Stomach smooth muscle (tissue), 2 donors: Measurements from ENCODE around the gene CLEC16A.
"Not testable (repeated sequence)": the region's sequence is repeated elsewhere in the genome, so short reads cannot be mapped to it uniquely, and the experiment has no call there.

Experiments used
- H3K27ac ChIP-seq: one replicate; pipeline ENCODE4 v1.7.0; 2013; ENCODE audit warnings: mild to moderate bottlenecking, low read length, inconsistent platforms
- H3K27me3 ChIP-seq, 2 donors: one replicate each; pipeline ENCODE4 v1.7.0; 2013; ENCODE audit warnings: low read length in 2 of 2; ENCODE audit not compliant: insufficient read depth in 2 of 2, control insufficient read depth in 1 of 2
- H3K36me3 ChIP-seq, 2 donors: one replicate each; pipeline ENCODE4 v1.7.0; 2013; ENCODE audit warnings: low read length in 2 of 2; ENCODE audit not compliant: control insufficient read depth in 2 of 2, insufficient read depth in 2 of 2
- H3K4me1 ChIP-seq: one replicate; pipeline ENCODE4 v1.7.0; 2013; ENCODE audit warnings: low read length; ENCODE audit not compliant: control insufficient read depth, insufficient read depth
- H3K4me3 ChIP-seq, 2 donors: one replicate each; pipeline ENCODE4 v1.7.0; 2013; ENCODE audit warnings: low read length in 2 of 2
- H3K9ac ChIP-seq, 2 donors: one replicate each; pipeline ENCODE4 v1.7.0; 2013; ENCODE audit warnings: low read length in 2 of 2, mild to moderate bottlenecking in 1 of 2
- H3K9me3 ChIP-seq, 2 donors: one replicate each; pipeline ENCODE4 v1.7.0; 2013; ENCODE audit warnings: low read length in 2 of 2; ENCODE audit not compliant: control insufficient read depth in 2 of 2
- donor health status: healthy.
- donor health status: Pancreatic carcinoma.

The CLEC16A gene

DNA sequence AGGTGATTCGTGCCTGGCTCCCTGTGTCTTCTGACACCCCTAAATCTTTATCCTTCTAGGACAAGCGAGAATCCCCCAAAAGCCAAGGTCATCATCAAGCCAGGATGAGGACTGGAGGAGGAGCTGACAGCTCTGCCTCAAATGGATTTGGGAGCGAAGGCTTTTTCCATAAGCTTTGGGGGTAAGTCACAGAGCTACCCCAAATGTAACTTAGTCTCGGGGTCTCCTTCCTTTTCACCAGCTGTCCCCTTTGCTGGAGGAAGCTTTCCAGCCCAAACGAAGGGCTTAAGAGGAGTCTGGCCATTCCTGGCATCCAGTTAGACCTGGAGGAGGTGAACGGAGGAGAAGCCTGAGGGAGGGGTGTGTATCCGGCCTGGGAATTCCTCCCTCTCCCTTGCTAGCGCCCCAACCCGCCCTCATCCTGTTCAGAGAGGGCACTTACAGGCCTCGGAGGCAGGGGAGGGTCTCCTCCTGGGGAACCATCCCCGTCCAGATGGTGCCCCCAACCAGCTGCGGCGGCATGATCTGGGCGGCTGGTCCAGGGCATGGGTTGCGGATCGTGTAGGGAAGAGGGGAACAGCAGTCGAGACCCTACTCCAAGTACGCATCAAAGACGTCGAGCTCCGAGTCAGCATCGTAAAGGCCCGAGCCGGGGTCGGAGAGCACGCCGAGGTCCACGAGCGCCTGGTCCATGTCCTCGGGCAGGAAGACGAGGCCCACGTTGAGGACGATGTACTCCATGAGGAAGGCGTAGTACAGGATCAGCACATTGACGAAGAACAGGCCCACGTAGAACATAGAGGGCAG lies 3.0 kb upstream of the CLEC16A start:
- H3K9ac ChIP-seq, result peak overlapping the region; percentile 80 to 83
- peak overlapping the region; percentile 70 to 88 for H3K4me3 ChIP-seq
- no peaks in the 10 kb centered on the region for H3K27me3 ChIP-seq
- peaks cover 0 to 2% of the 10 kb centered on the region in 2 donors for H3K36me3 ChIP-seq
- no peaks in the 10 kb centered on the region for H3K9me3 ChIP-seq
- peak overlapping the region; percentile 53 for H3K27ac ChIP-seq
- H3K4me1 ChIP-seq, result peaks cover 79% of the 10 kb centered on the region

DNA sequence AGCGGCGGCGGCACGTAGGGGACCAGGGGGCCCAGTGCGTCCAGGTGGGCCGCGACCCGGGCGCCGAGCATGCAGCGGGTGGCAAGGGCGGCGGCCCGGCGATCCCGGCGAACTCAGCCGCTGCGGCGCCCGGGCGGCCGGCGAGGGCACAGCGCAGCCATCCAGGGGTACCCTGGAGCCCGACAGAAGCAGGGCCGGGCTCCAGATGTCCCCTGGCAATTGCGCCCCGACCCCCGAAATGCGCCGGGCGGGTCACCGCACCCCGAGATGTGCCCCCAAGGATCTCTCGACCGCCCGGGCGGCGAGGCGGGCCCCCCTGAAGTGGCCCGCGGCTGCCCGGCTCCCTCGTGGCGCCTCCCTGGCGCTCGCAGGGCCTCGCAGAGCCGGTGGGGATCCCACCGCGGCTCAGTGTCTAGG lies 2.4 kb upstream of the CLEC16A start:
- peaks cover 74% of the 10 kb centered on the region for H3K4me1 ChIP-seq
- H3K27ac ChIP-seq, result peak overlapping the region; percentile 37
- H3K9me3 ChIP-seq, H3K36me3 ChIP-seq, H3K27me3 ChIP-seq: not testable (repeated sequence)
- peak overlapping the region in 1 of 2 donors; percentile 80 for H3K9ac ChIP-seq
- H3K4me3 ChIP-seq, result peak overlapping the region; percentile 70 to 88

DNA sequence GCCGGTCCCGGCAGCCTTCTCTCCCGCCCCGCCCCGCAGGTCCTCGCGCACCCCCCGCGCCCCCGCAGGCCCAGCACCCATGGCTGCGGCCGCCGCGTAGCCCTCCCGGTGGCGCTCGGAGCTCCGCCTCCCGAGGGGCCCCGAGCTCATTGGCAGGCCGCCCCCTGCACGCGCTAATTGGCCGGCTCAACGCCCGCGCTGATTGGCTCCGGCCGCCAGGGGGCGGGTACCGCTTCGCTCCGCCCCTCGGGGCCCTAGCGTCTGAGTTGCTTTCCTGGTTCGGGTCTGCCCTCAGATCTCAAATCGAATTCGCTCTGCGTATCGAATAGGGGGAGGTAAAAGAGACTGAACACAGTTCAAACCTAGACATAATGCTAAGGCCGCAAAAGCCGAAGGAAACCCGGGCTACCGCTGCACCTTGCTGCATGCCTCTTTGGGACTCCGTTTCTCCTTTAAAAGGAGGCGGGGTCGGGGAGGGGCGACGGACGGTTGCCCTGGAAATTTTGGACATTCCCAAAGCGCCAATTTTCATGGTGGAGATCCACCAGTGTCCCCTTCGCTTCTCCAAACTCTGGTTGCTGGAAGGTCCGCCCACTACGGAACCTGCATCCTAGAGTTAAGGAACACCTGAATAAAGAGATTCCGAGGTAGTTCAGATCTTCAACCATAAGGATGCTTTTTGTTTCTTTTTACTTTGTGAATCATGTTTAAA lies 1.9 kb upstream of the CLEC16A start, which contains the start of gene DEXI:
Gene DEXI (minus strand): TSS at position 117 of the 712 bp plus-strand sequence. CDS start 463 bp downstream, outside the sequence.
- Histone ChIP-seq H3K27me3 (no peaks in the 10 kb centered on the region), H3K4me3 (peak within 1 kb of the TSS; percentile 70 to 88), H3K36me3 (peaks cover 0 to 2% of the 10 kb centered on the region in 2 donors), H3K4me1 (peaks cover 68% of the 10 kb centered on the region), H3K9me3 (no peaks in the 10 kb centered on the region), H3K9ac (peak within 1 kb of the TSS; percentile 80 to 83), H3K27ac (peak within 1 kb of the TSS; percentile 73)

DNA sequence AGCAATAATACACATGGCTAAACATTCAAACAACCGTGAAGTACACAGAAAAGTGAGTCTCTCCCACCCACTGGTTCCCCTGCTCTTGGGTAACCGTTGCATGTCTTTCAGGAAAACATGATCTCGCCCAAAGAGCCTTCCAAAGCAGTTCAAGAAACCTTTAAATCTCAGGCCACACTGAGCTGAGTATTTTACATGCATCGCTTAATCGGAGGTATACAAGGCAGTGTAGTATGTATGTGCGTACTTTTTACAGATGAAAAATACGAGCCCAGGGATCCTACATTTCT lies 1.4 kb upstream of the CLEC16A start:
- Histone ChIP-seq H3K27me3 (no peaks in the 10 kb centered on the region), H3K9ac (no peak overlapping the region), H3K36me3 (peaks cover 0 to 2% of the 10 kb centered on the region in 2 donors), H3K4me3 (peak overlapping the region; percentile 57 to 88), H3K27ac (peak overlapping the region; percentile 73), H3K4me1 (peaks cover 63% of the 10 kb centered on the region), H3K9me3 (no peaks in the 10 kb centered on the region)

DNA sequence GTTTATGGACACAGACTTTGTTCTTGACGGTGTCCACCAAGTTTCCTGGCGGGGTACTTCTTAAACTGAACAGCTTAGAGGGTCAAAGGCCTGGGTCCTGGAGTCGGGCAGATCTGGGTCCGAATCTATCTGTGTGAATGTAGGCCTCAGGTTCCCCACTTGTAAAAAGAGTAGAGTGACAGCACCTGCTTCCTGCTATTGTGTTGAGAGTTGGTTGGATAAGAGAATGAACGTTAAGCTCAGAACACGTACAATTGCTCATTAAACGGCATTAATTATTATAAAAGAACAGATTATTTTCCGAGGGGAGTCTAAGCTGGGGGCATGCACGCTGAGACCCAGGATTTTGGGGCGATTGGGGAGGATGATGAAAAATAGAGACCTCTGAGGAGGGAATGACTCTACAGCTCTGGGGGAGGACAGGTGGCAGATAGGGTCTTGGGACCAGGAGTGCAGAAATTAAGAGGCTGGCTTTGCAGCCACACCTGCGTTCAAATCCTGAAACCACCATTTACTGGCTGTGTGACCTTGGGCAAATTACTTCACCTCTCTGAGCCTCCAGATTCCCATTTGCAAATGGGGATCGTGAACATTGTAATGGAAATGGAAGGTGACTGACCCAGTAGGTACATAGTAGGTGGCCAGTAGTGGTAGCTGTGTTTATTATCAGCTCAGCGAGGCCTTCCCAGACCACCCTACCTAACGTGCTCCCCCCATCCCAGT lies 862 bp downstream of the CLEC16A start:
- Histone ChIP-seq H3K4me3 (peak overlapping the region; percentile 91 to 95), H3K36me3 (no peaks in the 10 kb centered on the region), H3K27ac (no peak overlapping the region), H3K27me3 (no peaks in the 10 kb centered on the region), H3K9me3 (no peaks in the 10 kb centered on the region), H3K9ac (peak overlapping the region; percentile 80 to 83), H3K4me1 (peaks cover 47% of the 10 kb centered on the region)

DNA sequence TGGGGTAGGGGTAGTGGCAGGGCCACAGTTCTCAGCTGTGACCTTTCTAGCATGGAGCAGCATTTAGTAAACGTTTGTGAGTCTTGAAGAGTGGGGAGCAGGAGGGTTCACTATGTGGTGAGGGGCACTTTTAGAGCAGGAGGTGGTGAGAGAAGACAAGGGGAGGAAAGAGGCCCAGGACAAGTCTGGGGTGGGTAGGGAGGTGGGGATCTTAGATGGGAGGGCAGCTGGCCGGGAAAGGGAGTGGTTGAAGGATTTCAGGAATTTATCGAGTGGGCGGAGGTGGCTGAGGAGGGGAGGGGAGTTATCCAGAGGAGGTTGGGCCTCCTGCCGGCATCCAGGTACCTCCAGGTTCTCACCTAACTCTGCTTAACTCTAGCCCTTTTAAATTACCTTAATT lies 1.9 kb downstream of the CLEC16A start:
- Histone ChIP-seq H3K27ac (no peak overlapping the region), H3K9ac (peak overlapping the region; percentile 19 to 36), H3K9me3 (no peaks in the 10 kb centered on the region), H3K4me3 (no peak overlapping the region), H3K36me3 (no peaks in the 10 kb centered on the region), H3K27me3 (no peaks in the 10 kb centered on the region), H3K4me1 (peaks cover 40% of the 10 kb centered on the region)

DNA sequence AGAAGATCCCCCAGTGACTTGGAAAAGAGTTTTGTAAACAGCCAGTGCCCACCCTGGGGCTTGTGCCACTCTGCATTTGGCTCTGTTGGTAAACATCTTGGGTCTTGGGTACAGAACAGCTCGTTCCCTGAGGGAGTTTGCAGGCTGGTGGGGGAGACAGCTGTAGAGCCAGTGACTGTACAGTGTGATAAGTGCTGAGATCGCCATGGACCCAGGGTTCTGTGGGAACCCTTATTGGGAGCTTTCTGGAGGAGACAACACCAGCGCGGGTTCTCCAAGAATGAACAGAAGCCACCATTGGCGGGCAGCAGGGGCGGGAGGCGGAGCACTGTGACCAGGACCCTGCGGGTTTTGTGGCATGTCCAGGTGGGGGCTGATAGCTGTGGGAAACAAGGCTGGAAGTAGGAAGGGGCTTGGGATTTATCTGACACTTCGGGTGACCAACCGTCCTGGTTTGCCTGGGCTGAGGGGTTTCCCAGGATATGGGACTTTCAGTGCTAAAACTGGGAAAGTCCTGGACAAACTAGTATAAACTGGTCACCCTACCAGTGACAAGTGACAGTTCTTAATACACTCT lies 2.9 kb downstream of the CLEC16A start:
- H3K9ac ChIP-seq, result no peak overlapping the region
- H3K4me1 ChIP-seq, result peaks cover 37% of the 10 kb centered on the region
- no peaks in the 10 kb centered on the region for H3K9me3 ChIP-seq
- H3K27me3 ChIP-seq, result no peaks in the 10 kb centered on the region
- H3K36me3 ChIP-seq, result no peaks in the 10 kb centered on the region
- H3K27ac ChIP-seq, result no peak overlapping the region
- no peak overlapping the region for H3K4me3 ChIP-seq

DNA sequence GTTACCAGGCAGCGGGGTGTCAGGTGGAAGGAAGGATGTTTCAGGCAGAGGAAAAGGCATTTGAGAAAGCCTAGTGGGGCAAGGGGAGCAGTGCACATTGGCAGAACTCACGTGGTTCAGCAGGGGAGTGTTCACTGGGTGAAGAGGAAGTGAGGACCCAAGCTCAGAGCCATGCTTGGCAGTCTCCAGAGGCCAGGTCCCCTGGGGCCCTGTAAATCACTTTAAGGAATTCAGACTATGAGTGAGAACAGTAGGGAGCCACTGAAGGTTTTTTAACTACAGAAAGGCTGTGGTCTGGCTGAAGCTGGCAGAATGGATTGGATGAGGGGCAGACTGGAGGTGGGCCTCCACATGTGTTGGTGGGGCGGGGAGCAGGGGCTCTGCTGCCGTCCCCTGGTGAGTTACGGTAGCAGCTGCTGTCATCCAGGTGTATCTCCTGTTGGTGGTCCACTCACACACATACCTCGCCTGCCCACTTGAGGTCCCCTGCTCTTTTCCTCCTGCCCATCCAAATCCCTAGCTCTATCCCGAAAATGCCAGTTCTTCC lies 5.1 kb downstream of the CLEC16A start:
- Histone ChIP-seq H3K4me1 (peaks cover 25% of the 10 kb centered on the region), H3K9me3 (no peaks in the 10 kb centered on the region), H3K27me3 (no peaks in the 10 kb centered on the region), H3K27ac (no peak overlapping the region), H3K4me3 (no peak overlapping the region), H3K36me3 (no peaks in the 10 kb centered on the region), H3K9ac (no peak overlapping the region)

DNA sequence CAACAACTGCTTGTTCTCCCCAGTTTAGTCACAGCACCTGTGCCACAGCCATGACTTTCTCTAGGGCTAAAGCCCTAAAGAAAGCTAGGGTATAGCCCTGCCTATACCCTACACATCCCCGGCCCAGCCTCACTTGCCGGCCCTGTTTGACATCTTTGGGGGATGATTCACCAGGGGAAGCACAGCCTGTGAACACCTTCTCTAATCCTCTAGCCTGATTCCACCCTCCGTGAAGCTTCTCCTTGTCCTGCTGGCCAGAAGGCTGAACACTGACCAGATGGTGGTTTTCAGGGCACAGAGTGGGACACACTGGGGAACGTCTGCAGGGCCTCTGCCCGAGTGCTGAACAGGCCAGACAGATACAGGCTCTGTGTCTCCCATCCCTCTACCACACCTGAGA lies 6.0 kb downstream of the CLEC16A start:
- H3K9me3 ChIP-seq, result no peaks in the 10 kb centered on the region
- peaks cover 18% of the 10 kb centered on the region for H3K4me1 ChIP-seq
- no peak overlapping the region for H3K4me3 ChIP-seq
- H3K36me3 ChIP-seq, result no peaks in the 10 kb centered on the region
- H3K9ac ChIP-seq, result peak overlapping the region; percentile 7 to 36
- H3K27me3 ChIP-seq, result no peaks in the 10 kb centered on the region
- H3K27ac ChIP-seq, result no peak overlapping the region

DNA sequence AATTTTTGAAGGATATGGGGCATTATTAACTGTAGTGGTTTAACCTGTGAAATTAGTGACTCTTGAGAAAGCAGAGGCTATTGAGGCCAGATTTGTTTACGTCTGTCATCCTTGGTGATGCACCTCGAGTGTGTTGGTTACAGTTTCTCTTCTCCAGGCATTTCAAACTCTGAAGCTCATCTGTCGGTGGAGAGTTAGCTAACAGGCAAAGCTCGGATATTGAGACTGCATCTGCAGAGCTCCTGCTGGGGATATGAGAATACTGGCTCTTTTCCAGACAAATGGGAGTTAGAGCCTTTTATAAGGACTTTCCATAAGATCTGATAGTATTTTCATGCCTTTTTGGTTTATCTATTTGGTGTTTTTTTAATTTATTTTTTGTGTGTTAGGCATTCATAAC lies 6.7 kb downstream of the CLEC16A start:
- Histone ChIP-seq H3K27ac (no peak overlapping the region), H3K4me3 (no peak overlapping the region), H3K9ac (no peak overlapping the region), H3K9me3 (no peaks in the 10 kb centered on the region), H3K36me3 (no peaks in the 10 kb centered on the region), H3K4me1 (peaks cover 12% of the 10 kb centered on the region), H3K27me3 (no peaks in the 10 kb centered on the region)
